ENCODE data around the gene RNF130. TPM values are rescaled to one million over a fixed set of nuclear protein-coding genes. Genes with fewer than 3 reads are reported as not detected.
"Not testable (repeated sequence)": the region's sequence is repeated elsewhere in the genome, so short reads cannot be mapped to it uniquely, and the experiment has no call there.

Gene RNF130
- total and polyA plus RNA-seq, 2 experiments from 2014 or later: 69.6 to 83.0 TPM

DNA sequence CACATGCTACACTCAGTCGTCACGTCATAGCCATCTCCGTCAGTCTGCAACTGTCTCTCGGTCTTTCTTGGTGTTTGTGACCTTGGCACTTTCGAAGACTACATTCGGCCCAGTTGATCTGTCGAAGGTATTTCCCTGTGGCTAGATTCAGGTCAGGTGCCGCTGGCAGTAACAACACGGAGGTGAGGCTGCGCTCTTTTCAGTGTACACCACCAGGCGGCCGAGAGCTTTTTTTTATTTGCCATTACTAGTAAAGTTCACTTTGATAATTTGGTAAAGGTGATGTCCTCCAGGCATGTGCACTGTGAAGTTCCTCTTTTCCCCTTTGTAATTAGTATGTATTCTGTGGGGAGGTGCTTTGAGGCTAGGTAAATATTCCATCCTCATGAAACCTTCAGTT is 49.7 kb downstream of the RNF130 start:
- no peaks in the 10 kb centered on the region for H3K9me3 ChIP-seq (ENCODE audit: low read depth)
- no peaks in the 10 kb centered on the region for H3K27me3 ChIP-seq
- H3K4me1 ChIP-seq (ENCODE audit: low read depth): peaks cover 11% of the 10 kb centered on the region
- H3K36me3 ChIP-seq: no peaks in the 10 kb centered on the region
- H3K27ac ChIP-seq: no peak overlapping the region
- DNase-seq (ENCODE audit: low read depth in 1 of 2, low spot score in 1 of 2): no peak
- TF ChIP-seq, protein P1, sequence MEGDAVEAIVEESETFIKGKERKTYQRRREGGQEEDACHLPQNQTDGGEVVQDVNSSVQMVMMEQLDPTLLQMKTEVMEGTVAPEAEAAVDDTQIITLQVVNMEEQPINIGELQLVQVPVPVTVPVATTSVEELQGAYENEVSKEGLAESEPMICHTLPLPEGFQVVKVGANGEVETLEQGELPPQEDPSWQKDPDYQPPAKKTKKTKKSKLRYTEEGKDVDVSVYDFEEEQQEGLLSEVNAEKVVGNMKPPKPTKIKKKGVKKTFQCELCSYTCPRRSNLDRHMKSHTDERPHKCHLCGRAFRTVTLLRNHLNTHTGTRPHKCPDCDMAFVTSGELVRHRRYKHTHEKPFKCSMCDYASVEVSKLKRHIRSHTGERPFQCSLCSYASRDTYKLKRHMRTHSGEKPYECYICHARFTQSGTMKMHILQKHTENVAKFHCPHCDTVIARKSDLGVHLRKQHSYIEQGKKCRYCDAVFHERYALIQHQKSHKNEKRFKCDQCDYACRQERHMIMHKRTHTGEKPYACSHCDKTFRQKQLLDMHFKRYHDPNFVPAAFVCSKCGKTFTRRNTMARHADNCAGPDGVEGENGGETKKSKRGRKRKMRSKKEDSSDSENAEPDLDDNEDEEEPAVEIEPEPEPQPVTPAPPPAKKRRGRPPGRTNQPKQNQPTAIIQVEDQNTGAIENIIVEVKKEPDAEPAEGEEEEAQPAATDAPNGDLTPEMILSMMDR (IDR thresholded peaks at IDR 0.05; ENCODE audit: low read depth, low read length): no peak
- H3K4me3 ChIP-seq: no peak overlapping the region

DNA sequence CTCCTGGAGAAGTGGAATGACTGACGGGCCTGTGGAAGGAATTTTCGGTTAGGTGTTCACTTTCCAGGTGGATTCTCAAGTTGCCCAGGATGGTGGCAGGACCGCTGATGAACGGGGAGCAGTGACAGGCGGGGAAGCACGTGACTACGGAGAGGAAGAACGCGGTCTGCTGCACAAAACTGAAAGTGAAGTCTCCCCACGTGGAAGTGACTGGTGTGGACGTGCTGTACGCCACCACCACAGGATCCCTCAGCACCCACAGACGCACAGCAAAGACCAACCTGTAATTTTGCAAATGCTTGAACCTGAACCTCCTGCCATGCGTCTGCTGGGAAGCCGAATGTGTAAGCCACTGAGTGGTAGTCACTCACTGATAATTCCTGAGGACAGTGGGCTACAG is 51.4 kb downstream of the RNF130 start:
- Histone ChIP-seq H3K9me3 (ENCODE audit: low read depth) (no peaks in the 10 kb centered on the region), H3K27ac (no peak overlapping the region), H3K4me1 (ENCODE audit: low read depth) (no peaks in the 10 kb centered on the region), H3K27me3 (no peaks in the 10 kb centered on the region), H3K4me3 (no peak overlapping the region), H3K36me3 (no peaks in the 10 kb centered on the region)
- DNase-seq (ENCODE audit: low read depth in 1 of 2, low spot score in 1 of 2): no peak
- TF ChIP-seq, protein P1 (IDR thresholded peaks at IDR 0.05; ENCODE audit: low read depth, low read length): no peak

DNA sequence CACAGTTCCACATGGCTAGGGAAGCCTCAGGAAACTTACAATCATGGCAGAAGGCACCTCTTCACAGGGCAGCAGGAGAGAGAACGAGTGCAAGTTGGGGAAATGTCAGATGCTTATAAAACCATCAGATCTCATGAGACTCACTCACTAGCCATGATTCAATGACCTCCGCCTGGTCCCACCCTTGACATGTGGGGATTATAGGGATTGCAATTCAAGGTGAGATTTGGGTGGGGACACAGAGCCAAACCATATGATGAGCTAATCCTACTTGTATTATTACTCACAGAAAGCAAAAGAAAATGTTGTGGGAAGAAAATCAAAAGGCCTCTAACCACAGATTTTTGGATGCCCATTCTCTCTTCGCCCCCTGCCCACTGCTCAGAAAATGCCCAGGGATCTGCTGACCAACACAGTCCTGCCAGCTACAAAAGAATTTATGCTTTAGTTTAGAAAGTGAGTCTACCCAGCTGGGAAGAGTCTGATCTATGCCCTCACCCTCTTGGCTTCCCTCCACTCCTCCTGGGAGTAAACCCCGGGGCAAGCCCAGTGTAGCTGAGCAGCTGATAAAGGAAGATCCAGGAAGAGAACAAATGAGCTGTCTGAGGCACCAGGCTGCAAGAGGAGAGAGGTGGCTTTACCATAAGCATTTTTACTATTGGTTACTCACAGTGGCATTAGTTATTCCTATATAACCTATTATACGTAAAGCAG is 53.1 kb downstream of the RNF130 start:
- TF ChIP-seq, protein P1 (IDR thresholded peaks at IDR 0.05; ENCODE audit: low read depth, low read length): no peak
- Histone ChIP-seq H3K27me3 (no peaks in the 10 kb centered on the region), H3K4me3 (no peak overlapping the region), H3K36me3 (no peaks in the 10 kb centered on the region), H3K27ac (no peak overlapping the region), H3K4me1 (ENCODE audit: low read depth) (no peaks in the 10 kb centered on the region), H3K9me3 (ENCODE audit: low read depth) (no peaks in the 10 kb centered on the region)
- no peak for DNase-seq (ENCODE audit: low read depth in 1 of 2, low spot score in 1 of 2)

DNA sequence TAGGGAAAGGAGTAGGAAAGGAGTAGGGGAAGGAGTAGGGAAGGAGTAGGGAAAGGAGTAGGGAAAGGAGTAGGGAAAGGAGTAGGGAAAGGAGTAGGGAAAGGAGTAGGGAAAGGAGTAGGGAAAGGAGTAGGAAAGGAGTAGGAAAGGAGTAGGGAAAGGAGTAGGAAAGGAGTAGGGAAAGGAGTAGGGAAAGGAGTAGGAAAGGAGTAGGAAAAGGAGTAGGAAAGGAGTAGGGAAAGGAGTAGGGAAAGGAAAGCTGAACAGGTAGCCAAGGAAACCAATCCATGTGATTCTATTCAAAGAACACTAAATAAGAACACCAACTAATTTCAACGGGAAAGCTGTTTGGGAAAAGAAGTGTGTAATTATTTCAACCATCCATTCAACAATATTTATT is 56.0 kb downstream of the RNF130 start:
- not testable (repeated sequence) for H3K27ac ChIP-seq; H3K9me3 ChIP-seq (ENCODE audit: low read depth); H3K4me1 ChIP-seq (ENCODE audit: low read depth); H3K36me3 ChIP-seq; H3K4me3 ChIP-seq; DNase-seq (ENCODE audit: low read depth in 1 of 2, low spot score in 1 of 2); H3K27me3 ChIP-seq

- Histone ChIP-seq H3K27ac (no peak overlapping the region), H3K9me3 (ENCODE audit: low read depth) (no peaks in the 10 kb centered on the region), H3K27me3 (no peaks in the 10 kb centered on the region), H3K36me3 (no peaks in the 10 kb centered on the region), H3K4me3 (no peak overlapping the region), H3K4me1 (ENCODE audit: low read depth) (no peaks in the 10 kb centered on the region)
- DNase-seq (ENCODE audit: low read depth in 1 of 2, low spot score in 1 of 2): no peak
- TF ChIP-seq, protein P1 (IDR thresholded peaks at IDR 0.05; ENCODE audit: low read depth, low read length): no peak
These were observed 57.9 kb downstream of the RNF130 start for GRCh38 chr5:180013678-180014077.

GRCh38 chr5:180012316-180012715 is 59.2 kb downstream of the RNF130 start:
- no peaks in the 10 kb centered on the region for H3K36me3 ChIP-seq
- peaks cover 6% of the 10 kb centered on the region for H3K4me1 ChIP-seq (ENCODE audit: low read depth)
- H3K4me3 ChIP-seq: no peak overlapping the region
- H3K27ac ChIP-seq: no peak overlapping the region
- TF ChIP-seq, protein P1 (IDR thresholded peaks at IDR 0.05; ENCODE audit: low read depth, low read length): no peak
- H3K27me3 ChIP-seq: no peaks in the 10 kb centered on the region
- no peak for DNase-seq (ENCODE audit: low read depth in 1 of 2, low spot score in 1 of 2)
- no peaks in the 10 kb centered on the region for H3K9me3 ChIP-seq (ENCODE audit: low read depth)
